ENCODE data around the gene FOXP3. TPM values are rescaled to one million over a fixed set of nuclear protein-coding genes. Genes with fewer than 3 reads are reported as not detected.

Gene FOXP3
- total and polyA plus RNA-seq, 2 of the 4 experiments (the other 2 are of a cell fraction) = 0.05 TPM; not detected in 1

- no peak overlapping the region for H4K91ac ChIP-seq (ENCODE audit: insufficient read depth, low read depth, low read length)
- peaks cover 2% of the 10 kb centered on the region; the same call in 1 of the 2 replicates for H3K27me3 ChIP-seq (ENCODE audit: control insufficient read depth, insufficient read depth, low read length)
- H3K36me3 ChIP-seq (ENCODE audit: control insufficient read depth, insufficient read depth, low read length) = no peaks in the 10 kb centered on the region
- in situ Hi-C loops (cut with MboI; ENCODE audit: low sequenced_read_pairs) (no loop called here), intact Hi-C loops (cut with micrococcal nuclease) (no loop called here), dilution Hi-C loops (cut with HindIII; ENCODE audit: low sequenced_read_pairs, unreplicated experiment) (no loop called here)
- no peak overlapping the region for H3K56ac ChIP-seq (ENCODE audit: extremely low read depth, insufficient read depth, low read length)
- no peak overlapping the region for H3K23ac ChIP-seq (ENCODE audit: low read depth, low read length)
- no peak overlapping the region for H4K5ac ChIP-seq (ENCODE audit: low read depth, low read length)
- BruUV-seq (replicated peaks) = no TSS peak
- no peak overlapping the region for H2BK20ac ChIP-seq (ENCODE audit: low read depth, low read length)
- peaks cover 4% of the 10 kb centered on the region for H3K9me3 ChIP-seq (ENCODE audit: control insufficient read depth, insufficient read depth, low read length)
- H3K79me1 ChIP-seq (ENCODE audit: low read depth in 1 of 2, low read length in 2 of 2) = no peaks in the 10 kb centered on the region
- no peak overlapping the region for H4K8ac ChIP-seq (ENCODE audit: low read depth in 2 of 2, low read length in 2 of 2)
- H3K9ac ChIP-seq (ENCODE audit: low read depth, low read length) = no peak overlapping the region
- no peak overlapping the region for H2AK9ac ChIP-seq (replicated peaks; ENCODE audit: low read depth, low read length, poor library complexity)
- ChIA-PET CTCF (no interaction called here), POLR2A (ENCODE audit: unreplicated experiment) (no interaction called here)
- 20% methylated on average over 1 of the region's 1 CpG; no CpG with 5 or more reads in 1 of the 2 experiments for WGBS, 2 experiments (ENCODE audit: extremely low coverage in 2 of 2, insufficient read length in 1 of 2)
- H2AFZ ChIP-seq (replicated peaks; ENCODE audit: low read length, poor library complexity) = no peak overlapping the region
- no peak overlapping the region for H3K4me2 ChIP-seq (ENCODE audit: low read depth, low read length)
- no peak overlapping the region for H3K14ac ChIP-seq (replicated peaks; ENCODE audit: low read depth, low read length)
- H3K18ac ChIP-seq (ENCODE audit: low read depth, low read length) = no peak overlapping the region
- H2BK5ac ChIP-seq (ENCODE audit: low read depth, low read length, poor library complexity, severe bottlenecking) = no peak overlapping the region
- DNase-seq = no peak
- TF ChIP-seq POLR2A (IDR thresholded peaks at IDR 0.05; ENCODE audit: low read depth, low read length) (no peak), CHD1 (IDR thresholded peaks at IDR 0.05; ENCODE audit: low read depth, low read length) (no peak), SMC3 (IDR thresholded peaks at IDR 0.05; ENCODE audit: low read depth, low read length) (no peak), NFE2L2 (IDR thresholded peaks at IDR 0.05; ENCODE audit: low read depth, low read length) (no peak), MXI1 (IDR thresholded peaks at IDR 0.05; ENCODE audit: borderline replicate concordance, low read depth, low read length) (no peak), FOS (IDR thresholded peaks at IDR 0.05; ENCODE audit: low read depth, low read length) (no peak), CEBPB (IDR thresholded peaks at IDR 0.05; ENCODE audit: low read depth, low read length) (no peak), USF2 (IDR thresholded peaks at IDR 0.05; ENCODE audit: low read depth, low read length) (no peak)
- no peak for ATAC-seq (ENCODE audit: low read depth)
- no peak overlapping the region for H3K4me3 ChIP-seq (ENCODE audit: insufficient read depth, low read depth, low read length)
- H3K4ac ChIP-seq (ENCODE audit: low read depth, low read length) = no peak overlapping the region
- no peak overlapping the region for H2BK120ac ChIP-seq (ENCODE audit: low read depth, low read length)
- no peak overlapping the region for H3K27ac ChIP-seq (ENCODE audit: insufficient read depth, low read length)
- no peaks in the 10 kb centered on the region for H3K4me1 ChIP-seq (ENCODE audit: control insufficient read depth, insufficient read depth, low read length)
- no peaks in the 10 kb centered on the region for H3K9me1 ChIP-seq (ENCODE audit: insufficient read depth, low read length)
- H2AK5ac ChIP-seq (ENCODE audit: low read depth, low read length) = no peak overlapping the region
- no peaks in the 10 kb centered on the region for H4K20me1 ChIP-seq (ENCODE audit: insufficient read depth, low read length)
- H2BK15ac ChIP-seq (ENCODE audit: low read depth, low read length) = no peak overlapping the region
These were observed 51.6 kb downstream of the FOXP3 start for GRCh38 chrX:49212861-49213260.
